GM12865 (cell line): Measurements from ENCODE around the gene CD68.

Experiments
- DNase-seq: peaks from one replicate; pipeline ENCODE4 v3.0.0; 2010; ENCODE audit warnings: low read depth
- H3K4me3 ChIP-seq: 2 replicates; pipeline ENCODE4 v1.5.1; 2011; ENCODE audit warnings: mild to moderate bottlenecking, low read depth, low read length, control low read depth
- TF ChIP-seq, protein P1 (sequence below): IDR thresholded peaks from 2 replicates; pipeline ENCODE4 v1.5.1; 2011; ENCODE audit warnings: low read length, control low read depth, low read depth, inconsistent platforms; ENCODE audit not compliant: insufficient read depth; ENCODE audit errors: missing control alignments

CD68 gene

DNA sequence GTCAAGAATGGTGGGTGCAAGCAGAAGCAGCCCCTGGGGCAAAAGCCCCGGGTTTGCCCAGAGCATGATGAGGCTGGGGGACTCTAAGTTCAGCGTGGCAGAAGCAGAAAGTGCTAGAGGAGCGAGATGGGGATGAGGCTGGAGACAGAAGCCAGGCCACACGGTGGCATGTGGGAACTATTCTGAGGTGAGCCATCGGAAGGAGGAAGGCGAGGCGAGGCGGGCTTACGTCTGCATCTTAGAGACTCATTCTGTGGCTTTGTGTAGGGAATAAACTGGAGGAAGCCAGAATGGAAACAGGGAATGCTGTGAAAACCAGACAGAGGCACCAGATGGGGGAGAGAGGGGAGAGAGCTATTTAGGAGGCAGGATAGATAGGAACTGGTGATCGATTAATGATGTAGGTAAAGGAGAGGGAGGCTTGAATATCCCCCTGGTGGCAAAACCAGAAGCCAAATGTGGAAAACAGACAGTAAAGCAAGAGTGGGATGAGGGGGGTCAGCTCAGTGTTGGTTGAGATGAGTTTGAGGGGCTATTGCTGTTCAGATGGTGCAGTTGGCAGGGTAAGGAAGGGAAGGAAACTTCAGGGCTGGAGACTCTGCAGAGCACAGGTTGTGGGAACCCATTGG lies 24.0 kb upstream of the CD68 start:
- no peak for DNase-seq
- H3K4me3 ChIP-seq, result no peak overlapping the region
- TF ChIP-seq, protein P1, sequence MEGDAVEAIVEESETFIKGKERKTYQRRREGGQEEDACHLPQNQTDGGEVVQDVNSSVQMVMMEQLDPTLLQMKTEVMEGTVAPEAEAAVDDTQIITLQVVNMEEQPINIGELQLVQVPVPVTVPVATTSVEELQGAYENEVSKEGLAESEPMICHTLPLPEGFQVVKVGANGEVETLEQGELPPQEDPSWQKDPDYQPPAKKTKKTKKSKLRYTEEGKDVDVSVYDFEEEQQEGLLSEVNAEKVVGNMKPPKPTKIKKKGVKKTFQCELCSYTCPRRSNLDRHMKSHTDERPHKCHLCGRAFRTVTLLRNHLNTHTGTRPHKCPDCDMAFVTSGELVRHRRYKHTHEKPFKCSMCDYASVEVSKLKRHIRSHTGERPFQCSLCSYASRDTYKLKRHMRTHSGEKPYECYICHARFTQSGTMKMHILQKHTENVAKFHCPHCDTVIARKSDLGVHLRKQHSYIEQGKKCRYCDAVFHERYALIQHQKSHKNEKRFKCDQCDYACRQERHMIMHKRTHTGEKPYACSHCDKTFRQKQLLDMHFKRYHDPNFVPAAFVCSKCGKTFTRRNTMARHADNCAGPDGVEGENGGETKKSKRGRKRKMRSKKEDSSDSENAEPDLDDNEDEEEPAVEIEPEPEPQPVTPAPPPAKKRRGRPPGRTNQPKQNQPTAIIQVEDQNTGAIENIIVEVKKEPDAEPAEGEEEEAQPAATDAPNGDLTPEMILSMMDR, result peak; percentile 11

DNA sequence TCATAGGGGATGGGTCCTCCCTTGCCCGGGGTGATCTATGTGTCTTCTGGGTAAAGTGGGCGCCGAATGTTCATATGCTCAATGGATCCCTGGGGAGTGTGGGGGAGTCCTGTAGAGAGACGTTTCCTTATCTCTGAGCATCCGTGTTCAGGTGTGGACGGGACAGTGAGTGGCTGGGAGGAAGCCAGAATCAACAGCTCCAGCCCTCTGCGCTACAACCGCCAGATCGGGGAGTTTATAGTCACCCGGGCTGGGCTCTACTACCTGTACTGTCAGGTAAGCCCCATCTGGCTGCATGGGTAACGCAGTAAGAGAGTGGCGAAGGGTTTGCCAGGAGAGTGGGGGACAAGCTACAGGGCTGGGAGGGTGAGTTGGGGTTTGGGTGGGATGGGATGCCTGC lies 22.8 kb upstream of the CD68 start:
- no peak overlapping the region for H3K4me3 ChIP-seq
- no peak for DNase-seq
- TF ChIP-seq, protein P1, result no peak

DNA sequence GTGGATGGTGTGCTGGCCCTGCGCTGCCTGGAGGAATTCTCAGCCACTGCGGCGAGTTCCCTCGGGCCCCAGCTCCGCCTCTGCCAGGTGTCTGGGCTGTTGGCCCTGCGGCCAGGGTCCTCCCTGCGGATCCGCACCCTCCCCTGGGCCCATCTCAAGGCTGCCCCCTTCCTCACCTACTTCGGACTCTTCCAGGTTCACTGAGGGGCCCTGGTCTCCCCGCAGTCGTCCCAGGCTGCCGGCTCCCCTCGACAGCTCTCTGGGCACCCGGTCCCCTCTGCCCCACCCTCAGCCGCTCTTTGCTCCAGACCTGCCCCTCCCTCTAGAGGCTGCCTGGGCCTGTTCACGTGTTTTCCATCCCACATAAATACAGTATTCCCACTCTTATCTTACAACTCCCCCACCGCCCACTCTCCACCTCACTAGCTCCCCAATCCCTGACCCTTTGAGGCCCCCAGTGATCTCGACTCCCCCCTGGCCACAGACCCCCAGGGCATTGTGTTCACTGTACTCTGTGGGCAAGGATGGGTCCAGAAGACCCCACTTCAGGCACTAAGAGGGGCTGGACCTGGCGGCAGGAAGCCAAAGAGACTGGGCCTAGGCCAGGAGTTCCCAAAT lies 22.2 kb upstream of the CD68 start:
- no peak for DNase-seq
- TF ChIP-seq, protein P1, result no peak
- no peak overlapping the region for H3K4me3 ChIP-seq

DNA sequence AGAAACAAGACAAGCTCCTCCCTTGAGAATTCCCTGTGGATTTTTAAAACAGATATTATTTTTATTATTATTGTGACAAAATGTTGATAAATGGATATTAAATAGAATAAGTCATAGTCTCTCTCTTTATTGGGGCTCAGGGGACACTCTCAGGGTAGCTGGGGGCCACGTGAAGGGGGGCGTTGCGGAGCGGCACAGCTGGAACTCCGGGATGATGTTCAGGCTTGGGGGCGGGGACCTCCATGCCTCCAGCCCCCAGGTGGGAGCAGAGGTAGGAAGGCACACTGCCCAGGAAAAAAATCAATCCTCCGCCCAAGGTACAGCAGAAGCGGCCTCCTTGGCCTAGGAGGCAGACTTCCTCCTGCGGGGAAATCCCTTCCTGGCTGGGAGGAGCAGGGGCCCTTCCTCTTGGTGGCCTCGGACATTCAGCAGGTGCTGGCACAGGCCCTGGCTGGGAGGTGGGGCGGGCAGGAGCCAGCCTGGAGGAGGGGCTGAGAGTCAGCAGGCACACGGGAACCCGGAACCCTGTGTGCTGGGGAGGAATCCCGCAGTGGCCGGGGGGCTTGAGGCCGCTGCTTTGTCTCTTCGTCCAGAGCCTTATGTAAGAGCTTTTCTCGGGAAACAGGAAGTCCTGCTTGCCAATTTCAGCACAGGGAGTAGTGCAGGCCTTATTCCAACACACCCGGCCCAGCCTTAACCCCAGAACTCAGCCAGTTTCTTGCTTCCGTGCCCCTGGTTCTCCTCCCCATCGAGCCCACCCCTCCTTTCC lies 21.5 kb upstream of the CD68 start:
- H3K4me3 ChIP-seq, result peak overlapping the region; percentile 47
- DNase-seq, result peak; percentile 79
- TF ChIP-seq, protein P1, result no peak

DNA sequence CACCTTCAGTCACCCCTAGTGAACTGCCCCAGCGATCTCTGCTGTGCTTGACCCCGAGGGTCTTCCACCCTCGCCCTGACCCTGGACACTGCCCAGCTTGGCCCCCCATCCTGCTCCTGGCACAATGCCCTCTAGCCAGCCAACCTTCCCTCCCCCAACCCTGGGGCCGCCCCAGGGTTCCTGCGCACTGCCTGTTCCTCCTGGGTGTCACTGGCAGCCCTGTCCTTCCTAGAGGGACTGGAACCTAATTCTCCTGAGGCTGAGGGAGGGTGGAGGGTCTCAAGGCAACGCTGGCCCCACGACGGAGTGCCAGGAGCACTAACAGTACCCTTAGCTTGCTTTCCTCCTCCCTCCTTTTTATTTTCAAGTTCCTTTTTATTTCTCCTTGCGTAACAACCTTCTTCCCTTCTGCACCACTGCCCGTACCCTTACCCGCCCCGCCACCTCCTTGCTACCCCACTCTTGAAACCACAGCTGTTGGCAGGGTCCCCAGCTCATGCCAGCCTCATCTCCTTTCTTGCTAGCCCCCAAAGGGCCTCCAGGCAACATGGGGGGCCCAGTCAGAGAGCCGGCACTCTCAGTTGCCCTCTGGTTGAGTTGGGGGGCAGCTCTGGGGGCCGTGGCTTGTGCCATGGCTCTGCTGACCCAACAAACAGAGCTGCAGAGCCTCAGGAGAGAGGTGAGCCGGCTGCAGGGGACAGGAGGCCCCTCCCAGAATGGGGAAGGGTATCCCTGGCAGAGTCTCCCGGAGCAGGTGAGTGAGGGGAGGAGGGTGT lies 20.7 kb upstream of the CD68 start, which contains the start of gene TNFSF13:
Gene TNFSF13, plus strand, starts transcription at position 207 of the 776 bp plus-strand sequence. Its CDS starts 290 bp downstream, at position 497.
- TF ChIP-seq, protein P1, result no peak
- no peak for DNase-seq
- H3K4me3 ChIP-seq, result peak within 1 kb of the TSS; percentile 47

DNA sequence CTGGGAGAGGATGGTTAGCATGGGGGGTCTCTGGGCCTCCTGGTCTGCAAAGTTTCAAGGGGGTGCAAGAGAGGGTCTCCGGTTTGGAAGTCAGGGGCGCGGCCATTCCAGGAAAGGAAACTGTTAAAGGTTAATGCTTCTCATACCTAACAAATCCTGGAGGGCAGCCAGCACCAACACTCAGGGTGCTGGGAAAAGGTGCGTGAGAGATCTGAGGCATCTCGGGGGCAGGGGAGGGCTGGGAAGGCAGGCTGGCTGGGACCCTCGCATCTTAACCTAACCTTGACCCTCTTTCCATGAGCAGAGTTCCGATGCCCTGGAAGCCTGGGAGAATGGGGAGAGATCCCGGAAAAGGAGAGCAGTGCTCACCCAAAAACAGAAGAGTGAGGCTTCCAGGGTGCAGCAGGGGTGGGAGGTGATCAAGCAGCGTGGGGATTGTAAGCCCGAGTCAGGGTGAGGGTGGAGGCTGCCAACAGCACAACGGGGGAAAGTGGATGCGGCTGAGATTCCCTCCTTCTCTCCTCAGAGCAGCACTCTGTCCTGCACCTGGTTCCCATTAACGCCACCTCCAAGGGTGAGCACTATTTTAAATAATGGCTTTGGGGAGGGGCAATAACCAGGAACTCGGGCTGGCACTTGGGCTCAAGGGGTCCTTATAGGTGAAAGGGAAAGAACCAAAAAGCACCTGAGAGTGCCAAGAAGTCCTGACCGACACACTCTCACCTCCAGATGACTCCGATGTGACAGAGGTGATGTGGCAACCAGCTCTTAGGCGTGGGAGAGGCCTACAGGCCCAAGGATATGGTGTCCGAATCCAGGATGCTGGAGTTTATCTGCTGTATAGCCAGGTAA lies 19.9 kb upstream of the CD68 start:
- DNase-seq, result no peak
- TF ChIP-seq, protein P1, result no peak
- H3K4me3 ChIP-seq, result no peak overlapping the region
